ENCODE measurements around the gene GDPD3. TPM values are rescaled to one million over a fixed set of nuclear protein-coding genes. Genes with fewer than 3 reads are reported as not detected.

GDPD3 gene
- total and polyA plus RNA-seq, 2 of the 13 experiments (the other 11 are each of a cell fraction or from before 2014, with no cell fraction given) = 18.7 to 20.6 TPM

GRCh38 chr16:30075503-30076275 lies 37.6 kb downstream of the GDPD3 start, which contains the start of gene PPP4C (continued):
- TF ChIP-seq ZFP82 (CRISPR knock-in tag; IDR thresholded peaks at IDR 0.05; ENCODE audit: borderline replicate concordance) (peak; percentile 78), JARID2 (CRISPR knock-in tag; IDR thresholded peaks at IDR 0.05; ENCODE audit: insufficient replicate concordance) (no peak), ZNF790 (CRISPR knock-in tag; IDR thresholded peaks at IDR 0.05; ENCODE audit: borderline replicate concordance) (no peak), SOX13 (IDR thresholded peaks at IDR 0.05) (no peak), SOX13 (CRISPR knock-in tag; conservative IDR thresholded peaks at IDR 0.05 in 1 of 2, IDR thresholded peaks at IDR 0.05 in 1 of 2) (0 out of 4 replicates have a peak, but pooled peaks of 1 of the 2 experiments have one; percentile 26), ZNF446 (CRISPR knock-in tag; IDR thresholded peaks at IDR 0.05) (peak; percentile 89), ZNF781 (CRISPR knock-in tag; IDR thresholded peaks at IDR 0.05; ENCODE audit: borderline replicate concordance, not compliant biosample characterization) (peak; percentile 25), ZNF615 (CRISPR knock-in tag; IDR thresholded peaks at IDR 0.05; ENCODE audit: borderline replicate concordance) (no peak), TEAD2 (CRISPR knock-in tag; IDR thresholded peaks at IDR 0.05) (no peak), THRA (CRISPR knock-in tag; IDR thresholded peaks at IDR 0.05; ENCODE audit: borderline replicate concordance) (no peak), MLLT10 (CRISPR knock-in tag; IDR thresholded peaks at IDR 0.05) (no peak), SNAPC5 (CRISPR knock-in tag; IDR thresholded peaks at IDR 0.05; ENCODE audit: borderline replicate concordance) (peak; percentile 81; the same call in 1 of the 2 replicates), SRSF4 (IDR thresholded peaks at IDR 0.05; ENCODE audit: low read depth, low read length, poor library complexity, severe bottlenecking) (no peak), ARID3A (IDR thresholded peaks at IDR 0.05; ENCODE audit: low read depth, low read length) (no peak), ZHX2 (IDR thresholded peaks at IDR 0.05; ENCODE audit: low read depth) (peak; percentile 96), ZHX2 (CRISPR knock-in tag; IDR thresholded peaks at IDR 0.05; ENCODE audit: borderline replicate concordance) (no peak), ZFP91 (CRISPR knock-in tag; IDR thresholded peaks at IDR 0.05; ENCODE audit: borderline replicate concordance) (peak; percentile 57; the same call in 1 of the 2 replicates)

All from HepG2 (cell line).